Measurements from ENCODE around the gene AQP12B.
"Not testable (repeated sequence)": the region's sequence is repeated elsewhere in the genome, so short reads cannot be mapped to it uniquely, and the experiment has no call there.

AQP12B gene

DNA sequence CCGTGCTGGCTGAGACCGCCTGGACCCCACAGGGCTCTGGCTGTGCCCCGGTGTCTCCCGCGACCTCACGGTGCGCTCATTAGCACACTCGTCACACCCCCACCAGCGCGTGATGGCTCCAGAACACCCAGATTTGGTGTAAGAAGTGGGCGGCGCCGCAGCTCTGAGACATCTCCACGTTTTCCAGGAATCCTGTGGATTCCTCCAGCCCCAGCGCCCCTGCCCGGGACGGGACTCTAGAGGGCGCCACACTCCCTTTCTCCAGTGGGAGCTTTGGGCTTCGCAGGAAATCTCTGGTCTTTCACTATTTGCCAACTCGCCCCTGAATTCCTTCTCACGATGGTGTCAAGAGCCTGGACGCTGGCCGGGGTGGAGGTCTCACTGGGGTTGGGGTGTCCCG, 7.3 kb downstream of the AQP12B start:
- DNase-seq; in situ Hi-C loops (cut with HindIII; ENCODE audit: low pct_ligation_motif_present, low sequenced_read_pairs); H3K27ac ChIP-seq; H3K4me3 ChIP-seq (ENCODE audit: low read depth, low read length); H3K36me3 ChIP-seq (replicated peaks): not testable (repeated sequence)
- peaks cover 17% of the 10 kb centered on the region for H3K27me3 ChIP-seq (replicated peaks)

DNA sequence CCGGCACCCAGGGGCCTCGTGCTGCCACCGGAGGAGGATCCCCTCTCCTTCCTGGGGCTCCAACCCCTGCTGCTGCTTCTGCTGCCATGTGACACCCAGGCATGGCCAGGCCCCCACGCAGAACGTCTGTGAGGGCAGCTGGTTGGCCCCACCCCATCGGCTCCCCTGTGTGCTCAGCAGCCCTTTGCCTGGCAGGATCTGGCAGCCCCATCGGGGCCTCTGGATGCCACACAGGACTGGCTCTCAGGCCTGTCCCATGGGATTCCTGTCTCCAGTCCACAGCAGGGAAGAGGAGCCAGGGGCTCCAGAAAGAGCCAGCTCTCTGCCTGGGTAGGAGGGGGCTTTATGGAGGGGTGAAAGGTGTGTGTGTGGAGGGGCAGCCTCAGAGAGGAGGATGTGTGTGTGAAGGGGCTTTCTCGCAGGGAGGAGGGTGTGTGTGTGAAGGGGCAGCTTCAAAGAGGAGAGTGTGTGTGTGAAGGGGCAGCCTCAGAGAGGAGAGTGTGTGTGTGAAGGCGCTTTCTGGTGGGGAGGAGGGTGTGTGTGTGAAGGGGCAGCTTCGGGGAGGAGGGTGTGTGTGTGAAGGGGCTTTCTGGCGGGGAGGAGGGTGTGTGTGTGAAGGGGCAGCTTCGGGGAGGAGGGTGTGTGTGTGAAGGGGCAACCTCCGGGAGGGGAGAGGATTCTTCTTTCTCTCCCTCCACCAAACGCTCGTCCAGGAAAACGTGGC, 8.1 kb downstream of the AQP12B start:
- H3K36me3 ChIP-seq (replicated peaks); H3K27ac ChIP-seq; in situ Hi-C loops (cut with HindIII; ENCODE audit: low pct_ligation_motif_present, low sequenced_read_pairs); H3K4me3 ChIP-seq (ENCODE audit: low read depth, low read length); DNase-seq: not testable (repeated sequence)
- peaks cover 17% of the 10 kb centered on the region for H3K27me3 ChIP-seq (replicated peaks)

DNA sequence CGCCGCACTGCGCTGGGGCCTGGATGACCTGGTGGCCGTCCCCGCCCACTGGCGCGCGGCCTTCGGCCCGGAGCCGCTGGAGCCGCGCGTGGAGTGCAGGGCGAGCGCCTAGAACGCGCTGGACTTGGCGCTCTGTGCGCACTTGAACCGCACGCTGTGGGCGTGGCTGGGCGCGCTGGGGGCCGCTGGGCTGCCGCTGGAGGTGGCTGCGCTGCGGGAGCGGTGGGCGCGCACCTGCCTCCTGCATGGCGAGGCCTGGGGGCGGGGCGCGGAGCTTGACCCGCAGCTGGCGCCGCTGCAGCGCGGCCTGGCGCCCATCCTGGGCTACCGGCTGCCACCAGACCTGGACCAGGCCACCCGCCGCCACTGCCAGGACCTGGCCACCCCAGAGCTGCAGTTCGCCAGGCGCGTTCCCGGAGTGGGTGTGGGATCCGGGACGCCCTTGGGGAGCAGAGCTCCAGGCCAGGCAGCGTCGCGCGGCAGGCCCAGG, 9.9 kb downstream of the AQP12B start:
- H3K36me3 ChIP-seq (replicated peaks) = no peaks in the 10 kb centered on the region
- no peak overlapping the region for H3K4me3 ChIP-seq (ENCODE audit: low read depth, low read length)
- peaks cover 17% of the 10 kb centered on the region for H3K27me3 ChIP-seq (replicated peaks)
- no peak overlapping the region for H3K27ac ChIP-seq
- in situ Hi-C loops (cut with HindIII; ENCODE audit: low pct_ligation_motif_present, low sequenced_read_pairs) = no loop called here
- TF ChIP-seq, protein P1, sequence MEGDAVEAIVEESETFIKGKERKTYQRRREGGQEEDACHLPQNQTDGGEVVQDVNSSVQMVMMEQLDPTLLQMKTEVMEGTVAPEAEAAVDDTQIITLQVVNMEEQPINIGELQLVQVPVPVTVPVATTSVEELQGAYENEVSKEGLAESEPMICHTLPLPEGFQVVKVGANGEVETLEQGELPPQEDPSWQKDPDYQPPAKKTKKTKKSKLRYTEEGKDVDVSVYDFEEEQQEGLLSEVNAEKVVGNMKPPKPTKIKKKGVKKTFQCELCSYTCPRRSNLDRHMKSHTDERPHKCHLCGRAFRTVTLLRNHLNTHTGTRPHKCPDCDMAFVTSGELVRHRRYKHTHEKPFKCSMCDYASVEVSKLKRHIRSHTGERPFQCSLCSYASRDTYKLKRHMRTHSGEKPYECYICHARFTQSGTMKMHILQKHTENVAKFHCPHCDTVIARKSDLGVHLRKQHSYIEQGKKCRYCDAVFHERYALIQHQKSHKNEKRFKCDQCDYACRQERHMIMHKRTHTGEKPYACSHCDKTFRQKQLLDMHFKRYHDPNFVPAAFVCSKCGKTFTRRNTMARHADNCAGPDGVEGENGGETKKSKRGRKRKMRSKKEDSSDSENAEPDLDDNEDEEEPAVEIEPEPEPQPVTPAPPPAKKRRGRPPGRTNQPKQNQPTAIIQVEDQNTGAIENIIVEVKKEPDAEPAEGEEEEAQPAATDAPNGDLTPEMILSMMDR (IDR thresholded peaks at IDR 0.05; ENCODE audit: low read depth, low read length, missing control alignments) = no peak
- no peak for DNase-seq

DNA sequence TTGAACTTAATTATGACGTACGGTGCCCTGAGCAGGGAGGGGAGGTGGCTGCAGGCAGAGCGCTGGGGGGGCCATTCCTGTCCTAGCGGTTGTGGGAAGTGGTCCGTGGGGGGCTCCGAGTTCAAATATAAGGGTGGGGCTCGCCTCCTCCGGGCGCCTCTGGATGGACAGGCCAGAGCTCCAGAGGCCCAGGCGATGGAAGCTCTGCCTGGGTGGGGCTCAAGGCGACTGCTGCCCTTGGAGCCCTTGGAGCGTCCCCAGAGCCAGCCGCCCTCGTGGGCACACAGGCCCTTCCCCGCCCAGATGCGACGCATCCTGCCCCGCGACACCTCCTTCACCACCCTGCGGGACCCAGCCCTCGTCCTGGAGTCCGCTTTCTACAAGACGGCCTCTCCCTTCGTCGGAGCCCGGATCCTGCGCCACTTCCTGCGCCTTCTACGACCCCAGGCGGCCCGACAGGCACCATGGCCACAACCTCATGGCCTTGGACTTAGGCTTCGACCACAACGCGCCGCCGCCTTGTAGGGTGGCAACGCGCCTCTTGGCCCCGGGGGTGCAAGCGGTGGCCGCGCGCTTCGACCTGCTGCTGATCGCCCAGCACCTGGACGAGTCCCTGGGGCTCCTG, 10.5 kb downstream of the AQP12B start:
- TF ChIP-seq, protein P1 (IDR thresholded peaks at IDR 0.05; ENCODE audit: low read depth, low read length, missing control alignments) = no peak
- no peak for DNase-seq
- Histone ChIP-seq H3K27ac (no peak overlapping the region), H3K4me3 (ENCODE audit: low read depth, low read length) (no peak overlapping the region), H3K27me3 (replicated peaks) (peaks cover 17% of the 10 kb centered on the region), H3K36me3 (replicated peaks) (no peaks in the 10 kb centered on the region)
- in situ Hi-C loops (cut with HindIII; ENCODE audit: low pct_ligation_motif_present, low sequenced_read_pairs) = no loop called here

DNA sequence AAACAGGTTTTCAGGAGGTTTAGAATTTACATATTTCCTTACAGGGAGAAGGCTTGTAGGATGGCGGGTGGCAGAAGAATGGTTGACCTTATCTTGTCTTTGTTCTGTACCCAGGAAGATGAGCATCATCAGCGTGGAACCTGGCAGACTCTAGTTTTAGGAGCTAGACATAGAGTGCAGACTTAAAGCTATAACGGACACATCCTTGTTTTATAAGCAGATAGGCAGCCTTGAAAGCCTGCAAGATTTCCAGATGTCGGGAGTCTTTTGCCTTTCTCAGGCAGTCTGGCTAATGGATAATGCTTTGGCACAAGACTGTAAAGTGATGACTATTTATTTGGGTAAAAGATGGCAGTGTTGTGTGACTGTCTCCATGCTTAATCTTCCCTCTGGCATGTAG, 11.7 kb downstream of the AQP12B start:
- TF ChIP-seq, protein P1 (IDR thresholded peaks at IDR 0.05; ENCODE audit: low read depth, low read length, missing control alignments) = no peak
- Histone ChIP-seq H3K4me3 (ENCODE audit: low read depth, low read length) (no peak overlapping the region), H3K36me3 (replicated peaks) (no peaks in the 10 kb centered on the region), H3K27ac (no peak overlapping the region), H3K27me3 (replicated peaks) (peaks cover 17% of the 10 kb centered on the region)
- in situ Hi-C loops (cut with HindIII; ENCODE audit: low pct_ligation_motif_present, low sequenced_read_pairs) = no loop called here
- DNase-seq = no peak

DNA sequence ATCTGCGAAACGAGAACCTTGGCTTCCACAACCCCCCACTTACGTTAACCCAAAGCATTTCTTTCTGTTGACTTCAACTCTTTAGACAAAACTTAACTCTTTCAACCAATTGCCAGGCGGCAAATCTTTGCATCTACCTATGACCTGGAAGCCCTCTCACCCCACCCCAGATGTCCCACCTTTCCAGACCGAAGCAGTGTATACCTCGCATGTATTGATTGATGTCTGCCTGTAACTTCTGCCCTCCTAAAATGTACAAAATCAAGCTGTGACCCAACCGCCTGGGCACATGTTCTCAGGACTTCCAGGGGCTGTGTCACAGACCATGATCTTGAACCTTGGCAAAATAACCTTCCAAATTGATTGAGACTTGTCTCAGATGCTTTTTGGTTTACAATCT, 12.3 kb downstream of the AQP12B start:
- Histone ChIP-seq H3K36me3 (replicated peaks) (no peaks in the 10 kb centered on the region), H3K27me3 (replicated peaks) (peaks cover 17% of the 10 kb centered on the region), H3K27ac (no peak overlapping the region), H3K4me3 (ENCODE audit: low read depth, low read length) (no peak overlapping the region)
- DNase-seq = no peak
- TF ChIP-seq, protein P1 (IDR thresholded peaks at IDR 0.05; ENCODE audit: low read depth, low read length, missing control alignments) = no peak
- in situ Hi-C loops (cut with HindIII; ENCODE audit: low pct_ligation_motif_present, low sequenced_read_pairs) = no loop called here
